PC-3 (cell line): ENCODE results near the gene HSD17B14. TPM values are rescaled to one million over a fixed set of nuclear protein-coding genes. Genes with fewer than 3 reads are reported as not detected.

Experiments used
- ATAC-seq: fragments of 200-7000 bp; cut with Tn5 transposase; 2 replicates; pipeline ENCODE4 v1.9.1; 2020; ENCODE audit warnings: mild to moderate bottlenecking, moderate library complexity
- BruUV-seq: library from RNA; stranded (reverse); fragments of 400-500 nt; replicated peaks from 2 replicates; lab custom pipeline; 2021; lab: Mats Ljungman, UMichigan
- CTCF ChIA-PET: fragments of 300-600 bp; sonication (Branson Sonifier 250); formaldehyde crosslinking; loops from one replicate; lab custom pipeline; 2022; ENCODE audit warnings: antibody characterized with exemption; lab: Charles Lee
- POLR2A ChIA-PET: fragments of 300-600 bp; sonication (Branson Sonifier 250); formaldehyde crosslinking; loops from one replicate; lab custom pipeline; 2022; ENCODE audit warnings: antibody characterized with exemption; ENCODE audit not compliant: unreplicated experiment; lab: Charles Lee
- DNase-seq: peaks from one replicate; pipeline ENCODE4 v3.0.0-alpha.2; 2015
- H2AFZ ChIP-seq: fragments of 300-600 bp; sonication (generic); 2 replicates; pipeline ENCODE4 v1.6.0; 2016; ENCODE audit warnings: antibody characterized with exemption, low read length
- H3F3A ChIP-seq: fragments of 300-600 bp; sonication (generic); one replicate; pipeline ENCODE4 v1.6.0; 2017; ENCODE audit warnings: antibody characterized with exemption, low read length, control low read depth, mild to moderate bottlenecking; ENCODE audit not compliant: unreplicated experiment
- H3K27ac ChIP-seq: fragments of 300-600 bp; sonication (generic); 2 replicates; pipeline ENCODE4 v1.5.1; 2016; ENCODE audit warnings: mild to moderate bottlenecking, low read length
- H3K27me3 ChIP-seq: fragments of 300-600 bp; sonication (generic); 2 replicates; pipeline ENCODE4 v1.6.1; 2016; ENCODE audit warnings: low read length, mixed read lengths
- H3K36me3 ChIP-seq: fragments of 300-600 bp; sonication (generic); 2 replicates; pipeline ENCODE4 v1.6.1; 2016; ENCODE audit warnings: low read depth, mixed run types, low read length, mixed read lengths
- H3K4me1 ChIP-seq: fragments of 300-600 bp; sonication (generic); 2 replicates; pipeline ENCODE4 v1.5.1; 2016; ENCODE audit warnings: low read length; ENCODE audit not compliant: insufficient read depth
- H3K4me2 ChIP-seq: fragments of 300-600 bp; sonication (generic); 2 replicates; pipeline ENCODE4 v1.6.0; 2016; ENCODE audit warnings: low read length
- H3K4me3 ChIP-seq: fragments of 300-600 bp; sonication (generic); 2 replicates; pipeline ENCODE4 v1.5.1; 2016; ENCODE audit warnings: mild to moderate bottlenecking, low read length, mixed read lengths
- H3K79me2 ChIP-seq: fragments of 300-600 bp; sonication (generic); 2 replicates; pipeline ENCODE4 v1.6.1; 2017; ENCODE audit warnings: low read length, mixed read lengths
- H3K9ac ChIP-seq: fragments of 300-600 bp; sonication (generic); 2 replicates; pipeline ENCODE4 v1.6.0; 2016; ENCODE audit warnings: mild to moderate bottlenecking, low read length
- H3K9me2 ChIP-seq: fragments of 300-600 bp; sonication (generic); replicated peaks from 2 replicates; pipeline ENCODE4 v1.6.1; 2016; ENCODE audit warnings: mixed run types, low read length, mixed read lengths
- H3K9me3 ChIP-seq: fragments of 300-600 bp; sonication (generic); 2 replicates; pipeline ENCODE4 v1.6.1; 2016; ENCODE audit warnings: low read length, mixed read lengths
- H4K20me1 ChIP-seq: fragments of 300-600 bp; sonication (generic); 2 replicates; pipeline ENCODE4 v1.6.1; 2016; ENCODE audit warnings: low read length, mixed read lengths
- CTCF ChIP-seq: fragments of 300-600 bp; sonication (generic); conservative IDR thresholded peaks from 2 replicates; pipeline ENCODE4 v1.5.1; 2017; ENCODE audit warnings: antibody characterized with exemption, low read depth, mild to moderate bottlenecking, low read length
- EZH2 ChIP-seq: fragments of 300-600 bp; sonication (generic); IDR thresholded peaks from one replicate; pipeline ENCODE4 v1.6.1; 2017; ENCODE audit warnings: antibody characterized with exemption, mild to moderate bottlenecking, low read length; ENCODE audit not compliant: unreplicated experiment
- EZH2phosphoT487 ChIP-seq: fragments of 300-600 bp; sonication (generic); IDR thresholded peaks from 2 replicates; pipeline ENCODE4 v1.6.1; 2018; ENCODE audit warnings: mild to moderate bottlenecking, antibody characterized with exemption, low read length, borderline replicate concordance
- intact Hi-C: fragments of 100-400 bp; cut with micrococcal nuclease; formaldehyde crosslinking; loops from 2 replicates; pipeline ENCODE4 v1.9.0; 2023
- total RNA-seq: library from RNA; depleted of rRNA; stranded (reverse); fragments of >200 nt; gene quantifications from 2 replicates; pipeline ENCODE4 v1.2.3, GENCODE V29; 2014

Gene HSD17B14
- total RNA-seq, 1 experiment from 2014 or later, result 15.0 TPM

- CTCF ChIA-PET, result no interaction called here
These were observed 6.2 kb downstream of the HSD17B14 start for GRCh38 chr19:48830088-48830487.

DNA sequence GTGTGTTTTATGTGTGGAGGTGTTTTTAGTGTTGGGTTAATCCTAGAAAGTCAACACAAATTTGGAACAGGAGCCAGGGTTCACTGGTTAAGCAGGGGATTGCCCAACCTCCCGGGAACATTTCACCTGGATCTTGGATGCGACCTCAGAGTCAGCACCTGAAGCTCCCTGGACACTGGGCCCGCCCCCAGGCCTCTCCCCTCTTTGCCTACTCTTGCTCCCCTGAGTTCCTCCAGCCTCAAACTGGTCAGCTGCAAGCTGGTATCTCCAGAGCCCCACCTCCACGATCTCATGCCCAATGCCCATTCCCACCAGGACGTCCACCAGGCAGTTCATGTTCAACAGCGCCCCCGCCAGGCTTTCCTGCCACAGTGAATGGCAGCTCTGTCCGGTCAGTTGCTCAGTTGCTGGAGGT is 9.7 kb downstream of the HSD17B14 start:
- no peak for ATAC-seq
- ChIA-PET CTCF (no interaction called here), POLR2A (interaction anchor here (0.5 kb wide), 1 partner anchor 53 kb away, joined by 4 read pairs; no protein-coding TSS in a partner anchor)
- no peaks in the 10 kb centered on the region for H4K20me1 ChIP-seq
- H2AFZ ChIP-seq, result no peak overlapping the region
- H3K4me1 ChIP-seq, result no peaks in the 10 kb centered on the region
- H3K4me2 ChIP-seq, result no peak overlapping the region
- intact Hi-C loops, result no loop called here
- no peak overlapping the region for H3K4me3 ChIP-seq
- H3K79me2 ChIP-seq, result no peaks in the 10 kb centered on the region
- TF ChIP-seq CTCF, result peak; percentile 22; the same call in 1 of the 2 replicates
- no peak for TF ChIP-seq EZH2
- no peak overlapping the region for H3K27ac ChIP-seq
- no peaks in the 10 kb centered on the region for H3K36me3 ChIP-seq
- no peaks in the 10 kb centered on the region for H3K27me3 ChIP-seq
- H3K9me3 ChIP-seq, result no peaks in the 10 kb centered on the region
- H3F3A ChIP-seq, result no peaks in the 10 kb centered on the region
- no peaks in the 10 kb centered on the region for H3K9me2 ChIP-seq
- no peak overlapping the region for H3K9ac ChIP-seq
- no peak for DNase-seq
- BruUV-seq, result no TSS peak

More at GRCh38 chr19:48830088-48830487, 6.2 kb downstream of the HSD17B14 start:
- Histone ChIP-seq H3K4me3 (no peak overlapping the region), H3K27ac (no peak overlapping the region), H3K27me3 (no peaks in the 10 kb centered on the region), H3K9ac (no peak overlapping the region), H3K9me3 (no peaks in the 10 kb centered on the region), H3K79me2 (no peaks in the 10 kb centered on the region), H3K4me2 (no peak overlapping the region), H3K4me1 (no peaks in the 10 kb centered on the region), H2AFZ (no peak overlapping the region), H4K20me1 (no peaks in the 10 kb centered on the region), H3K36me3 (no peaks in the 10 kb centered on the region), H3K9me2 (no peaks in the 10 kb centered on the region), H3F3A (no peaks in the 10 kb centered on the region)
- DNase-seq (no peak), ATAC-seq (no peak)
- no TSS peak for BruUV-seq
- POLR2A ChIA-PET, result no interaction called here
- TF ChIP-seq EZH2 (no peak), CTCF (no peak)
- intact Hi-C loops, result no loop called here

DNA sequence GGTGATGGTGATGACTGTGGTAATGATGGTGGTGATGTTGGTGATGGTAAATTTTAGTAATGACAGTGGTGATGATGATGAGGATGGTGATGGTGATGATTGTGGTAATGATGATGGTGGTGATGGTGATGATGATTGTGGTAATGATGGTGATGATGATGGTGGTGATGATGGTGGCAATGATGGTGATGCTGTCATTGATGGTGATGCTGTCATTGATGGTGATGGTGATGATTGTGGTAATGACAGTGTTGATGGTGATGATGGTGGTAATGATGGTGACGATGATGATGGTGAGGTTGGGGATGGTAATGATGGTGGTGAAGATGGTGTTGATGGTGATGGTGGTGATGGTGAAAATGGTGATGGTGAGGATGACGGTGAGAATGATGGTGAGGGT is 13.8 kb downstream of the HSD17B14 start:
- Histone ChIP-seq H3K9me2 (no peaks in the 10 kb centered on the region), H3K27ac (no peak overlapping the region), H3K4me2 (no peak overlapping the region), H3K27me3 (no peaks in the 10 kb centered on the region), H3K4me3 (no peak overlapping the region), H2AFZ (no peak overlapping the region), H3K9ac (no peak overlapping the region), H3F3A (no peaks in the 10 kb centered on the region), H3K36me3 (no peaks in the 10 kb centered on the region), H4K20me1 (no peaks in the 10 kb centered on the region), H3K9me3 (no peaks in the 10 kb centered on the region), H3K79me2 (no peaks in the 10 kb centered on the region), H3K4me1 (peaks cover 10% of the 10 kb centered on the region)
- intact Hi-C loops, result no loop called here
- ATAC-seq (no peak), DNase-seq (no peak)
- BruUV-seq, result no TSS peak
- TF ChIP-seq EZH2phosphoT487 (no peak), CTCF (no peak), EZH2 (no peak)
- POLR2A ChIA-PET, result no interaction called here
- CTCF ChIA-PET, result no interaction called here
